ENCODE results near the gene SPATA24. TPM values are rescaled to one million over a fixed set of nuclear protein-coding genes. Genes with fewer than 3 reads are reported as not detected.

Gene SPATA24
- total RNA-seq, 1 experiment from 2014 or later: 13.0 TPM

GRCh38 chr5:139397921-139398320, 6.0 kb downstream of the SPATA24 start:
- Histone ChIP-seq H3K79me2 (ENCODE audit: insufficient read depth, low read length) (no peaks in the 10 kb centered on the region), H3K14ac (ENCODE audit: insufficient read depth, low read length) (no peak overlapping the region), H2BK120ac (ENCODE audit: low read depth, low read length, poor library complexity, severe bottlenecking) (no peak overlapping the region), H3K79me1 (ENCODE audit: insufficient read depth, low read depth, low read length, poor library complexity, severe bottlenecking) (no peaks in the 10 kb centered on the region), H3K56ac (ENCODE audit: insufficient read length, low read depth, low read length) (no peak overlapping the region), H2AK5ac (ENCODE audit: insufficient read length, low read length) (no peak overlapping the region), H3K4me2 (ENCODE audit: insufficient read depth, insufficient read length, low read length) (no peak overlapping the region), H3K4ac (ENCODE audit: low read depth, low read length) (no peak overlapping the region), H3K4me1 (ENCODE audit: insufficient read depth, low read length) (peaks cover 4% of the 10 kb centered on the region; the same call in 1 of the 2 replicates), H3K23me2 (ENCODE audit: insufficient read length, low read depth, low read length, poor library complexity, severe bottlenecking) (peaks cover 19% of the 10 kb centered on the region), H2BK15ac (ENCODE audit: low read depth, low read length) (no peak overlapping the region), H3K23ac (ENCODE audit: insufficient read length, low read depth, low read length) (no peak overlapping the region), H2BK5ac (ENCODE audit: insufficient read length, low read length) (no peak overlapping the region), H2BK20ac (ENCODE audit: low read depth, low read length, poor library complexity, severe bottlenecking) (no peak overlapping the region), H4K20me1 (ENCODE audit: control insufficient read depth, insufficient read depth, insufficient read length) (no peaks in the 10 kb centered on the region), H4K5ac (ENCODE audit: insufficient read length, low read depth, low read length) (no peak overlapping the region), H3K27ac (ENCODE audit: insufficient read length, low read depth, low read length) (no peak overlapping the region), H3K27me3 (ENCODE audit: insufficient read depth, low read length) (peaks cover 8% of the 10 kb centered on the region), H3K9ac (ENCODE audit: extremely low read depth, insufficient read length, low read length) (no peak overlapping the region), H3K9me3 (ENCODE audit: control insufficient read depth, low read depth, low read length) (no peaks in the 10 kb centered on the region), H4K91ac (ENCODE audit: insufficient read length, low read depth, low read length) (no peak overlapping the region), H3K18ac (ENCODE audit: insufficient read length, low read depth, low read length) (no peak overlapping the region), H4K8ac (replicated peaks; ENCODE audit: insufficient read length, low read depth, low read length) (no peak overlapping the region), H2AFZ (ENCODE audit: low read length) (no peak overlapping the region), H2BK12ac (ENCODE audit: insufficient read length, low read depth, low read length) (no peak overlapping the region), H3T11ph (ENCODE audit: low read length) (no peak overlapping the region)
- TF ChIP-seq CTCF (conservative IDR thresholded peaks at IDR 0.05): no peak
- Mint-ChIP-seq H3K4me1 (peaks cover 17 to 30% of the 10 kb centered on the region in 2 experiments), H3K4me3 (no peak overlapping the region), H3K36me3 (ENCODE audit: insufficient read depth in 1 of 3, low read depth in 3 of 3) (peaks cover 4 to 26% (median 16%) of the 10 kb centered on the region in 3 experiments), H3K27me3 (ENCODE audit: low read depth) (peaks cover 22% of the 10 kb centered on the region), H3K9me3 (no peaks in the 10 kb centered on the region), H3K27ac (no peak overlapping the region)
- DNase-seq: no peak
- WGBS (ENCODE audit: extremely low coverage, insufficient read length, low lambda C conversion rate): no CpG with 5 or more reads among the region's 6 CpGs
